Fibroblast of the aortic adventitia (primary cell): Measurements from ENCODE around the gene CD48. TPM values are rescaled to one million over a fixed set of nuclear protein-coding genes. Genes with fewer than 3 reads are reported as not detected.

Experiments used
- DNase-seq: peaks from one replicate; pipeline ENCODE4 v3.0.0-alpha.2; 2010; ENCODE audit warnings: low read depth
- H3K4me3 ChIP-seq: 2 replicates; pipeline ENCODE4 v1.5.1; 2011; ENCODE audit warnings: low read depth, mild to moderate bottlenecking, control low read depth, low read length, moderate library complexity
- total RNA-seq: library from RNA; depleted of rRNA; stranded (reverse); fragments of >200 nt; gene quantifications from 2 replicates; pipeline ENCODE4 v1.2.3, GENCODE V29; 2012; ENCODE audit warnings: low replicate concordance
- TF ChIP-seq, protein P1 (sequence below): IDR thresholded peaks from 2 replicates; pipeline ENCODE4 v1.5.1; 2011; ENCODE audit warnings: mild to moderate bottlenecking, low read length, control low read depth, inconsistent platforms; ENCODE audit not compliant: insufficient read depth

The CD48 gene, protein sequence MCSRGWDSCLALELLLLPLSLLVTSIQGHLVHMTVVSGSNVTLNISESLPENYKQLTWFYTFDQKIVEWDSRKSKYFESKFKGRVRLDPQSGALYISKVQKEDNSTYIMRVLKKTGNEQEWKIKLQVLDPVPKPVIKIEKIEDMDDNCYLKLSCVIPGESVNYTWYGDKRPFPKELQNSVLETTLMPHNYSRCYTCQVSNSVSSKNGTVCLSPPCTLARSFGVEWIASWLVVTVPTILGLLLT
- total RNA-seq = not detected in 2 replicates

DNA sequence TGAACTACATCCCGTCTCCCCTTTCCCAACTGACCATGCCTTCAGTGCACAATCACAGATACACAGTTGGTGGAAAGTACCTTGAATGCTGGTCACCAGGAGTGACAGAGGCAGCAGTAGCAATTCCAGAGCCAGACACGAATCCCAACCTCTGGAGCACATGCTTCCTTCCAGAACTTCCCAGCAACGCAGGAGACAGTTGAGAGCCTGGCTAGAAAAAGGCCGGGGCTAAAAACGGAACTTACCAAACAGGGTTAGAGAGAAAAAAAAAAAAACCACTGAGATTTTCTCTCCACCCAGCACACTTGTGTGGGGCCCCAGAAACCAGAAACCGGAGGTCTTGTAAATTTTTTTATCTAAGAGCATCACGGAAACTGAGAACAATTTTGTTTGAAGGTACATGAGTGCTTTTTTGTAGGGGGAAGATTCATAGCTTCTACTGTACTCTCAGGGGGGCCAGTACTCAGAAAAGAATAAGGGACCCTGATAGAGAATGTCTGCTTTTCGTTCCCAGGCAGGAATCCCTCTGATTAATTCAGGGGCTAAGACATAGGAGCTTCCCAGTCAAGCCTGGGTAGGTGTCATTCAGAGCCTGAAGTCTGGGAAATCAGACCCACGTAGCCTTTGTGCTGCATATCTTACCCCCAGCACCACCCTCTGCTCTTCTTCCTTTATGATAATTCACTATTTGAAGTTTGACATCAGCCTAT is at the start of gene CD48:
Gene CD48, minus strand, starts transcription at position 221 of the 710 bp plus-strand sequence. Its CDS starts 59 bp downstream, at position 162.
- no peak for DNase-seq
- TF ChIP-seq, protein P1, sequence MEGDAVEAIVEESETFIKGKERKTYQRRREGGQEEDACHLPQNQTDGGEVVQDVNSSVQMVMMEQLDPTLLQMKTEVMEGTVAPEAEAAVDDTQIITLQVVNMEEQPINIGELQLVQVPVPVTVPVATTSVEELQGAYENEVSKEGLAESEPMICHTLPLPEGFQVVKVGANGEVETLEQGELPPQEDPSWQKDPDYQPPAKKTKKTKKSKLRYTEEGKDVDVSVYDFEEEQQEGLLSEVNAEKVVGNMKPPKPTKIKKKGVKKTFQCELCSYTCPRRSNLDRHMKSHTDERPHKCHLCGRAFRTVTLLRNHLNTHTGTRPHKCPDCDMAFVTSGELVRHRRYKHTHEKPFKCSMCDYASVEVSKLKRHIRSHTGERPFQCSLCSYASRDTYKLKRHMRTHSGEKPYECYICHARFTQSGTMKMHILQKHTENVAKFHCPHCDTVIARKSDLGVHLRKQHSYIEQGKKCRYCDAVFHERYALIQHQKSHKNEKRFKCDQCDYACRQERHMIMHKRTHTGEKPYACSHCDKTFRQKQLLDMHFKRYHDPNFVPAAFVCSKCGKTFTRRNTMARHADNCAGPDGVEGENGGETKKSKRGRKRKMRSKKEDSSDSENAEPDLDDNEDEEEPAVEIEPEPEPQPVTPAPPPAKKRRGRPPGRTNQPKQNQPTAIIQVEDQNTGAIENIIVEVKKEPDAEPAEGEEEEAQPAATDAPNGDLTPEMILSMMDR = no peak
- no peak within 1 kb of the TSS for H3K4me3 ChIP-seq

DNA sequence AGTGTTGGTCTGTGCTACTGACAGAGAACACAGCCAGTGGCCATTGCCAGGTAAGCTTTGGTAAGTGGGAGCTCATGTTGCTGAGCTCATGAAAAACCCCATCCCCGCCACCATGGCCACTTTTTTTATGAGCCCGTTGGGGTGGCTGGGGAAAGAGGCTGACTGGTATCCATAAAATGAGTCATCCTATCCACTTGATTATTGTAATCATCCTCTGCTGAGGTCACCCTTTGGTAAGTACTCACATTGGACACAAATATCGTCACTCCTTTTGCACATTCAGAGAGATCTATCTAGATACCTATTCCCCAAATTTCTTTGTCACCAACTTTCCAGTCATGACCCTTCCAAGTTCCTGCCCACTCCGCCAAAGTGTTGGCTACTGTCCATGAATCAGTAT is 49.4 kb upstream of the CD48 start:
- no peak for DNase-seq
- TF ChIP-seq, protein P1 = no peak
- H3K4me3 ChIP-seq = no peak overlapping the region

DNA sequence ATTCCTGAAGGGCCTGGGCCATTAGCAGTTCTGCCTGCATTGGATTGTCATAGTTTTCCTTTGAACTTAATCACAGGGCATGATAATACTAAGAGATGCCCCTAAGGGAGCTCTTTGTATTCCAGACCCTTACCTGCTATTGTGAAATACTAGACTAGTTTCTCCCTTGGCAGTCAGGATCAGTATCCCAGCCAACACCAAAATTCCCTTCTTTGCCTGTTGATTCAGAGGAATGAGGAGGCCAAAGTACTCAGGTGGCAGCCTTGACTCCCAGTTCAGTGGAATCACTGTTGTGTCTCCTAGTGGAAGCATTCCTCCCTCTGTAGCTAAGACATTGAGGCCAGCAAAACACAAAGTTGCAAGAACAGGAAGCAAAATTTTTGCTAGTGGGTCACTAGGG is 48.1 kb upstream of the CD48 start:
- TF ChIP-seq, protein P1 = no peak
- DNase-seq = no peak
- H3K4me3 ChIP-seq = no peak overlapping the region

DNA sequence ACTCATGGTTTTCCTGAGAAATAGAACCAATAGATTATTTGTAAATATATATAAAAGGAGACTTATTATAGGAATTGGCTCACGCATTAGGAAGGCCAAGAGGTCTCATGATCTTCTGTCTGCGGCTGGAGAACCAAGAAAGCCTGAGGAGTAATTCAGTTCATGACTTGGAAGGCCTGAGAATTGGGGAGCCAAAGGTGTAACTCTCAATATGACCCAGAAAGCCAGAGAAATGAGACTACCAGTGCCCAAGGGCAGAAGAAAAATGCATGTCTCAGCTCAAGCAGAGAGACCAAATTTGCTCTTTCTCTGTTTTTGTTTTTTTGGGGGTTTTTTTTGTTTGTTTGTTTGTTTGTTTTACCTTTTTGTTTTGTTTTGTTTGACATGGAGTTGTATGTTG is 46.9 kb upstream of the CD48 start:
- TF ChIP-seq, protein P1 = no peak
- H3K4me3 ChIP-seq = no peak overlapping the region

DNA sequence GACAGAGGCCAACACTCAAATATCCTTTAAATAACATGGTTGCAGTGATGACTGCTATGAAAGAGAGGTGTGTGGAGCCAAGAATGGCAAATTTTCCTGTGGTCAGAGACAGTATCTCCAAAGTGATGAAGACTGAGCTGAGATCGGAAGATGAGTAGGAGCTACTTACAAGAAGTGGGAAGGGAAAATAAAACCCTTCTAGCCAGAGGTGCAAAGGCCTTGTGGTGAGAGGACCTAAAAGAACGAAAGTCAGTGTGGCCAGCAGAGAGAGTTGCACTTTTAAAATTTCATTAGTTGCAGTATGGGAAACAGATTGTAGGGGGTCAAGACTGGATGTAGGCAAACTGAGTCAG is 45.2 kb upstream of the CD48 start:
- H3K4me3 ChIP-seq = no peak overlapping the region
- no peak for DNase-seq
- TF ChIP-seq, protein P1 = no peak

More for the DNA sequence above, 46.9 kb upstream of the CD48 start:
- DNase-seq = no peak

DNA sequence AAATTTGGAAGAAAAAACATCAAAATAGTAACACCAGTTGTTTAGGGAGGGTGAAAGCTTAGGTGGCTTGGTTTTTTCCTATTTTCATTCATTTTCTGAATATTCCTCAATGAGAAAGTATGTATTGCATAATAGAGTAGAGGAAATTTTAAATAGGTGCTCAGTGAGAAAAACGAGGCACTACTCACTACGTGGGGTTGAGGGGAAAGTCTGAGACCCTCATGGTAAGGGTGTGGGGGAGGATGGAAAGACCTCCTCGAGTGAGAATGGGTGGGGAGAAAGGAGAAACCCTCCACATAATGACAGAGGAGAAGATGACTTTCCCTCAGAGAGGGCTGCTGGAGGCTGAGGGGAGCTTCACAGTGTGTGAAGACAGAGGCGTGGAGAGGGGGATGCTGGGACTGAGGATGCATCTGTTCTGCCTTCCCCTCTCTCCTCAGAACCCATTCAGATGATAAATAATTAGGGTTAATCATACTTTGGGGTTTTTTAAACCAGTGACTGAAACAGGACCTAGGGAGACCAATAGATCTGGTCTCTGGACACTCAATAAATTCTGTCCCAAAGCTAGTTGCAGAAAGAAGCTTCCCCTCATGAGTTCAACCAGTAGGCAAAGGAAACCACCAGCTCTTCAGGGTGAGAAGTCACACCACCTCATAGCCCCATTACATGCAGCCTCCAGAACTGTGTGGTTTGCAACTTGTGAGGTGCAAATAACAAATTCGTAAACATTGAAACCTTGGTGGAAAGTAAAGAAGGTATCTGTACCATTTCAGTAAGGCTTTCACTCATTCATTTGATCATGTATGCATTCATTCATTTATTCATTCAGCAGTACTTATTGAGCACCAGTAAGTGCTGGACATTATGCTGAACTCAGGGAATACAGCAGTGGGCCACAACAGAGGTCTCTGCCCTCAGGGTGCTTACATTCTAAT is 44.6 kb upstream of the CD48 start:
- TF ChIP-seq, protein P1 = no peak
- no peak overlapping the region for H3K4me3 ChIP-seq
- no peak for DNase-seq
